GM21367 (cell line): ENCODE results near the gene PDXP.

Experiments used
- ATAC-seq: cut with Tn5 transposase; IDR thresholded peaks from one replicate; pipeline ENCODE4 v1.9.1; 2021; ENCODE audit not compliant: unreplicated experiment

Gene PDXP

DNA sequence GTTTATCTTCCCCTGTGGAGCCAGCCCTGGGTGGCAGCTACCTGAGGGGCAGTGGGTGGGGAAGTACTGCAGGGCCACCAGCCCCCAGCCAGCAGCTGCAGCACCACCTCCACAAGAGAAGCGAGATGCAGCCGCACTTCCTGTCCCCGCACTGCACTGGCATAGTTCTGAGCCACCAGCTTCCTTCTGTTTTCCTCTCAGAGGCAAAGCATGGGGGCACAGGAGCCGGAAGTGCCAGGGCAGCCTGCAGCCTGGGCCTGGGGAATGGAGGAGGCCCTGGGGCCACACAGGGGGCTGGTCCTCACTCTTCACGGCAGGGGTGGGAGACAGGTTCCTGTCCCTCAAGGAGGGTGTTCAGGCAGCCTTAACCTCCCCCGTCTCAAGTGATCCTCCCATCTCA is 31.0 kb upstream of the PDXP start:
- ATAC-seq, result no peak

DNA sequence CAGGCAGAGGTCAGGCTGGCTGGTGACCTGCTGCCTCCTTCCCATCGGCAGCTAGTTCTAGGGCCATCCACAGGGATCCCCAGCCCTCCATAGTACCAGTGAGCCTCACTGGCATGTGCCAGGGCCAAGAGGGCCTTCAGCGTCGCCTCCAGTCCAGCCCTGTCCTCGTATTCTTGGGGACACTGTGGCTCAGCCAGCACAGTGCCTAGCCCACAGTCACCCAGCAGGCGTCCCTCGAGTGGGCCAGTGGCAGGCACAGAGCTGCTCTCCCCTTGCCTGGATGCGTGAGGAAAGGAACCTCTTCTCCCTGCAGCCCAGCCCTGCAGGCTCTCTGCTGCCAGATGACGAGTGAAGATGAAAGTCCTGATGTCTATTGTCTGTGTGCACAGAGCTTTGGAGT is 29.7 kb upstream of the PDXP start:
- no peak for ATAC-seq

DNA sequence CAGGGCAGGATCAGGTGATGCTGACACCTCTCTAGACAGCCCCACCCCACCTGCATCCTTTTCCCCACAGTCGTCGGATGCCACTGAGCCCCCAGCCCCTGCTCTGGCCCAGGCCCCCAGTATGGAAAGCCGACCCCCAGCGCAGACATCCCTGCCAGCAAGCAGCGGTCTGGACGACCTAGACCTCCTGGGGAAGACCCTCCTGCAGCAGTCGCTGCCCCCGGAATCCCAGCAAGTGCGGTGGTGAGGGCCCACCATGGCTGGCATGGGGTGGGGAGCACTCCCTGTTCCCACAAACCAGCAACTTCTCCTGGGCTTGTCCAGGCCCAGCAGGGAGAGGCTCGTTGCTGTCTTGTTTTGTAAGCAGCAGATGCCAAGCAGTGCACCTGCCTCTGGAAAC is 28.6 kb upstream of the PDXP start:
- no peak for ATAC-seq

DNA sequence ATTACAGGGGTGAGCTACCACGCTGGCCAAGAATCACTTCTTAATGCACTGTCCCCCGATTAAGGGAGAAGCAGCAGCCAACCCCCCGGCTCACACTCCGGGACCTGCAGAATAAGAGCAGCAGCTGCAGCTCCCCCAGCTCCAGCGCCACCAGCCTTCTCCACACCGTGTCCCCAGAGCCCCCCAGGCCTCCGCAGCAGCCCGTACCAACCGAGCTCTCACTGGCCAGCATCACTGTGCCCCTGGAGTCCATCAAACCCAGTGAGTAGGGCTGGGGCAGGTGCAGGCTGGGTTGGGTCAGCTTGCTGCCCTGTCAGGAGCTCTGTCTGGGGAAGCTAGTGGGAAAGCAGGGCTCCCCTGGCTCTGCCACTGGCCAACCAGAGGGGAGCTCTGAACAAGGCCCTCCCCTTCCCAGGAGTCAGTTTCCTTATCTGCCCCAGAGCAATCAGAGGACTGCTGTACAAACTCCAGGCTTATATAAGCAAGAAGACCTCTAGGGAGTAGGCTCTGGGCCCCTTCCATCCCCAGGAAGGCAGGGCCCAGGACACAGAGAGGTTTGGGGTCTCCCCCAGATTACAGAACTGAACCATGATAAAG is 27.6 kb upstream of the PDXP start:
- no peak for ATAC-seq

DNA sequence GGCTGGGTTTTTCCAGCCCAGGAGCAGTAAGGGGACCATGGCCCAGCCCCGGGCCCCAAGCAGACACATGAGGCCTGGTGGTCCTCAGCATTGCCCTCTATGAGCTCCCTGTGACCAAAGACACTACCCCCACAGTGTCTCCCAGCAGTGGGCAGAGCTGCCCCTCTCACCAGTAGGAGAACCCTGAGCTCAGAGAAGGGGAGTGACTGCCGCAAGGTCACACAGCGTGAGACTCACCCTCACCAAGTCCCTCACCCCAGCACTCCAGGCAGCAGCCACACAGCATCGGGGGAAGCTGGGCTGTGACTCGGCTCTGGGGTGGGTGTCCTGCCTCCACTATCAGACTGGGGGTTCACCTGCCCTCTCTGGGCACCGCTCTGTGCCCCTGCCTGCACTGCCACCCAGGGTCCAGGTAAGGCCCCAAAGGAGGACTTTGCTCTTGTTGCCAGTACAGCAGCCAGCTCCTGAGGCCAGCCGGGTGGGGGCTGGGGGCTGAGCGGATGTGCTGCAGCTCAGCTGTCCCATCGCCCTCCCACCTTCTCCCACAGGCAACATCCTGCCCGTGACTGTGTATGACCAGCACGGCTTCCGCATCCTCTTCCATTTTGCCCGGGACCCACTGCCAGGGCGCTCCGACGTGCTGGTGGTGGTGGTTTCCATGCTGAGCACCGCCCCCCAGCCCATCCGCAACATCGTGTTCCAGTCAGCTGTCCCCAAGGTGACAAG is 26.9 kb upstream of the PDXP start:
- no peak for ATAC-seq

DNA sequence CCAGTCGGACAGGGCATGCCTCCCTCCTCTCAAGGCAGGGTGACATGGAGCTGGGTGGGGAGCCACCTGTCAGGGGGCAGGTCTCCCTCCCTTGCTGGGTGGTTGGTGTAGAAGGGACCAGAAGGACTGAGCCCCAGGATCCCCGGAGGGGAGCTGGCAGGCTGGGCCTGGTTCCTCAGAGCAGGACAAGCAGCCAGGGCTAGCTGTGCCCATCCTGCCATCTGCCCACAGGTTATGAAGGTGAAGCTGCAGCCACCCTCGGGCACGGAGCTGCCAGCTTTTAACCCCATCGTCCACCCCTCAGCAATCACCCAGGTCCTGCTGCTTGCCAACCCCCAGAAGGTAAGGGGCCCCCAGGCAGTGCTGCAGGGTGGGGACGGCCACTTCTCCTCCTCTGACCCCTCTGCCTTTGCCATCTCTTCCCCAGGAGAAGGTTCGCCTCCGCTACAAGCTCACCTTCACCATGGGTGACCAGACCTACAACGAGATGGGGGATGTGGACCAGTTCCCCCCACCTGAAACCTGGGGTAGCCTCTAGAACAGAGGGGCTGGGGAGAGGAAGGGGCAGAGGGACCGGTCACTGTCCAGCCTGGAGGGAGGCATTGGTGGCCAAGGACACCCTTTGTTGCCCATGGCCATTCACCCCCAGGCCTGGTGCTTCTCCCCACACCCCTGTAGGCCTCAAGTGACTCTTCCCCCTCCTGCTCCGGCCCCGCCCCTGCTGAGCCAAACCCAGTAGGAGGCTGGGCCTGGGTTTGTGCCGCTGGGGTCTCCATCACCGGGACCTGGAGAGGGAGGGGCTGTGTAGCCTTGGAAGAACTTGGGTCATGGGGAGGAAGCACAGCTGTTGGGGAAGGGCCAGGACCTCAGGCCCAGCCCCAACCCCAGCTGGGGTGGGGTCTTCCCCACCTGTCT is 26.1 kb upstream of the PDXP start:
- ATAC-seq, result peak; percentile 12

DNA sequence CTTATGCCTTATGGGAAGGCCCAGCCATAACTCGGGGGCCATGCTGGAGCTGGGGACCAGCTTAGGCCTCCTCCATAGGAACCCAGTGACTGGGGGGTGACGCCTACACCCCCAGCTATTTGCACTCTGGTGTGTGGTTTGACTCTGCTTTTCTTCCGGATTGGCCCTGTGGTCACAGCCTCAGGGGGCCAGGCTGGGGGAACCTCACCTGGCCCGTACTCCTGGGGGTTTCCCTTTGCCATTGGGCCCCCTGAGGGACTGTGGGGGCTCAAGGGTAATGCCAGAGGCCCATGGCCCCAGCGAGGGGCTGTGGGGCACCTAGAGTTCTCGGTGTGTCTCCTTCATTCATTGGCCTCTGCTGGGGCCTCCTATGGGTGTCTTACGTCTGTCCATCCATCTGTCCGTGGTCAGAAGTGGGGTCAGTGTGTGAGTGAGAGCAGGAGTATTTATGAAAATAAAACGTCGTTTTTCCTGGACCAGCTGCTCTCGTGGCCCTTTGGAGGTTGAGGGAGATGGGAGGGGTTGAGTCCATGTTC is 25.4 kb upstream of the PDXP start:
- ATAC-seq, result peak; percentile 37

DNA sequence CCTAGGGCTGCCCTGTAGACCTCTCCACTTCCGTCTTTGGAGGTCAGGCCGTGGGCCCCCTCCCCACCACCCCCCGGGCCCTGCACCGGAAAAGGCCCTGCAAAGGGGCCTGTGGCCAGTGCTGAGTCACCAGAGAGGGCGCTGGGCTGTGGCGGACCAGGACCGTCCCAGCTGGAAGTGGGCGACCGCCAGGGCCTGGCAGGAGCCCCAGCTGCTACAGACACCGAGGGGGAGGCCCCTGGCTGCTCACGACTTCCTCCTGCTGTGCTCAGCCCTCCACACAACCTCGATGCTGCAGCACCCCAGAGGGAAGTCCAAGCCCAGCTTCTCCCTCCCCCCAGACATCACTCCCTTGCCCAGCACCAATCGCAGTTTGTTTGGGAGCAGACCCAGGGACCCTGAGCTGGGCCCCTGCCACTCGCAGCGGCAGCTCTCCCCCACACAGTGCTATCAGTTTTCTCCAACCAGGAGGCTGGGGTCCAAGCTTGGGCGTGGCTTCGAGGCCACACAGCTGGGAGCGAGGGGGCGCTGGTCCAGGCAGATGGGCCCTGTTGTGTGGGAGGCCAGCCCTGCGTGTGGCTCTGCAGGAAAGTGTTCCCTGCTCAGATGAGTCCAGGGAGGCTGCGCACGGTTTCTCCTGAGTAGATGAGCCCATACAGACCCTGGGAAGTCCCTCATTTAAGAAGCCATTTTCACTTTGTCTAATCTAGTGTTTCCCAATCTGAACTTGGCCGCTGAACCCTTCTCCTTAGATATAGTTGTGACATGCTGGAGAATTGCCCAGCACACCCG is 24.7 kb upstream of the PDXP start:
- ATAC-seq, result peak; percentile 39

DNA sequence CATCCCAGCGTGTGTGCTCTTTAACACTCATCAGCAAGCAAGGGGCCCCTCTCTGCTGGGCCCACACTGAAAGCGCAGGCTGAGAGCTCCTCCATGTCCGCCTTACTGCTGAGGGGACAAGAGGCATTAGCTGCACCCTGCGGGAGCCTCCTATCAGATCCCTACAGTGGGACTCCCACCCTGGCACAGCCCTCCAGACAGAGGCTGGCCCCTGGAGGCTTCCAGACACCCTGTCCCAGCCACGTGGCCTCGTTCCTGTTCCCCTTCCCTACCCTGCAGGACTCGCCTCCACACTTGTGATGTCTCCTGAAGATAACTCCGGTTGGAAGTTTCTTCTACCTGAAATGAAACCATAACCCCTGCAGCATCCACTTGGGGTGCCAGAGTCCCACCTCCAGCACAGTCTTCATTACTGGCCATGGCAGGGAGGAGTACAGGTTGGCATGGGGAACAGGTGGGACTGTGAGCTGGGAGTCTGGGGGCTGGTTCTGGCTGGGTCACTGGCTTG is 24.1 kb upstream of the PDXP start:
- ATAC-seq, result no peak

DNA sequence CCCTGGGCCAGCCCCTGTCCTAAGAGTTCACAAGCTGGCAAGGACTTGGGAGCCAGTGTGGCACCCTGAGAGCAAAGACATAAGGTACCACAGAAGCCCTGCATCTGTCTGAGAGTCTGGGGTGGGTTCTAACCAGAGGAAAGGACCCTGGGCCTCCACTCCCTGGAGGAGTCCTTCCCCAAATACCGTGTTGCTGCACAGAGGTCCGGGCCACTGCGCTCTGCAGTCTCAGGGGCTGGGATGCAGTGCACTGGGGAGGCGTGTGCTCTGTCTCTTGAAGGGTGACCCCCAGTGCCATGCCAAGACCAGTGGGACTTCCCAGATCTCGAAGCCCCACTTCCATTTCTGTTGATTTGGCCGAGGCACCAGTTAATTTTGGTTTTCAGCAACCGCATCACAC is 23.4 kb upstream of the PDXP start:
- no peak for ATAC-seq

DNA sequence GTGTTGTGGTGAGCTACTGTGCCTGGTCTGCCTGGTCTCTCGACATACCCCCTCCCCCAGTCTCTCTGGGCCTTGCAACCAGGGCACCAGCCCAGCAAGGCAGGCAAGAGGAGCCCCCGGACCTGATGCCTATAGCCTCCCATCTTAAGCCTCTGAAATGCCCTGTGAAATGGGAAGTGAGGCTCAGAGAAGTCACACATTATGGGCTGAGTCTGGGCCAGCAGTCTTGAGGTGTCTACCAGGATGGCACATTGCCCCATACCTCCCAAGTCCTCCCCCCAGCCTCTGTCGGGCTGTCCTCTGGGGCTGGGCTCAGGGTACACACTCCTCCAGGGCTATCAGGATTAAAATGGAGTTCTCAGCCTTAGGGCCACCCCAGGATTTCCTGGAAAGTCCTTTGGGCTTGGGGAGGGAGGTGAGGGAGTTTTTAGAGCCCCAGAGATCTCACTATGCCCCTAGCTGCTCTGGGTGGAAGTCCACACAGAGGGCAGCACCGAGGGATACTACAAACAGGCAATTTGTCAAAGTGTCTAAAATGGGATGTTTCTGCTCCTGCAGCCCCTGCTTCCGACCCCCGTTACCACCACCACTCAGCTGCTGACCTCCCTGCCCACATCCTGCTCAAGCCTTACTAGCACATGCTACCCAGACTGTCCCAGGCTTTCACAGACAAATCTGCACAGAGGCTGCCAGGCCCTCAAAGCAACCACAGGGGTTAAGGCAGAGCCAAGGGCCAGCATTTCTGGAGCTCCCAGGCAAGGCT is 22.2 kb upstream of the PDXP start:
- no peak for ATAC-seq

DNA sequence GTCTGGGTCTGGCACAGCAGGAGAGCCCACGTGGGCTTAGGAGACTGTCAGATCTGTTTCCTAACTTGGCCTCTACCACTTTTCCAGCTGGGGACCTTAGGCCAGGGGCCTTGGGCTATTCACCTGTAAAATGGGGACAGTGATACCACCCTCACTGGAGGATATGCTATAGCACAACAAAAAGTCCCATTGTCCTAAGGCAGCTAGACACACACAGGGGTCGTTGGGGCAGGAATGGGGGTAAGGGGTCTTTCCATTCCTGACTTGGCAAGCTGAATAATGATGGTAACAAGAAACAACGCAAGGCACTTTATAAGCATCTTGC is 21.6 kb upstream of the PDXP start:
- ATAC-seq, result no peak

DNA sequence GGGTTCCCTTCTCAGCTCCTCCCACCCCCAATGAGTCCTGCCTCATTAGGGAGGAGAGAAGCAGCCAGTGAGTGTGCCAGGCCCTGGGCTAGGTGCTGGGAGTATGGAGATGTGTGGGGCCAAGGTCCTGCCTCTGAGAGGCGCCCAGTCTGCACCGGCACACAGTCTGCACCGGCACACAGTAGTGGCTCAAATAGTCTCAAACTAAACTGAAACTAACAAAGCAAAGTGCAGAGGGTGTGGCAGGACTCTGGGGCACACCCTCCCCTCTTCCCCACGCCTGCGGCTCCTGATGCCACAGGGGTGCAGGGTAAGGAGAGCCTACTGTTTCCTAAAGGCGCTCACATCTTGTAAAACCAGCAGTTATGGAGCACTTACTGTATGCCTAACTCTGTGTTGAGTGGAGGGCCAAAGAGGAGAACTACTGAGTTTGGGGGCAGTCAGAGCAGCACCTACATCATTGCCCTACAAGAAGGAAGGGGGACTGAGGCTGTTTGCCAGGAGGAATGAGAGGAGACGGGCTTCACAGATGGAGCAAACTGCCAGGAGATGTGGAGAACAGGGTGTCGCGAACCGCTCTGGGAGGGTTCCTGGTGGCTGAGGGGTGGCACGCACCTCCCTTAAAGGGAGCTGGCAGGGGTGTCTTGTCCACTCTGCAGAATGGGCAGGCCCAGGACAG is 20.0 kb upstream of the PDXP start:
- ATAC-seq, result no peak

DNA sequence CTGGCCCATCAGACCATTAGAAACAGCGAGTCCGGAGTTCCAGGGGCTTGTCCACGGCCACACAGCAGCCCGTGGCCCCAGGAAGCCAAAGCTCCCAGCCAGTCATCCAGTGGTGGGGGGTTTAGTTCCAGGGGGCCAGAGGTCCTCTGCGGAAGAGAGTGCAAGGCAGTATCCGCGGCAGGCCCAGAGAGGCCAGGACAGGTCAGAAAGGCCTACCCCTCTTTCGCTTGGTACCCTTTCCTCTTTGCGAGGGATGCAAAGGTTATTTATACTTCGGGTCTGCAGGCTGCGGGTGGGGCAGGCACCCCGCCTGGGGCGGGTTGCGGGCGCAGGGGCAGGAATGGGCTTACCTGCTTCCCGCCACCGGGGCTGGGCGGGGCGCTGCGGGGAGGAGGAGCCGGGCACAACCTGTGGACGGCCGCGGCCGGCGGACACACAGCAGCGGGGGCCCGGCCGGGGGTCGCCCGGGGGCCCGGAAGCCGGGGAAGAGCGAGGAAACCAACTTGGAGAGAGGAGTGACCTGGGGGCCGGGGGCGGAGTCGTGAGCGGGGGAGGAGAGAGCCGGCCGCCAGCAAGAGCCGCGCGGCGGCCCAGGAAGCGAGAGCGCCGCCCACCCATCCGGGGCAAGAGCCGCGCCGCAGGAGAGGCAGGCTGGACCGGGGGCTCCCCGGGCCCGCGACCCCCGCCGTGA is 19.3 kb upstream of the PDXP start, which contains the start of gene SH3BP1:
SH3BP1 (plus strand) TSS at position 600 of the 691 bp plus-strand sequence. CDS start 119 bp downstream, outside the sequence.
- ATAC-seq, result no peak

DNA sequence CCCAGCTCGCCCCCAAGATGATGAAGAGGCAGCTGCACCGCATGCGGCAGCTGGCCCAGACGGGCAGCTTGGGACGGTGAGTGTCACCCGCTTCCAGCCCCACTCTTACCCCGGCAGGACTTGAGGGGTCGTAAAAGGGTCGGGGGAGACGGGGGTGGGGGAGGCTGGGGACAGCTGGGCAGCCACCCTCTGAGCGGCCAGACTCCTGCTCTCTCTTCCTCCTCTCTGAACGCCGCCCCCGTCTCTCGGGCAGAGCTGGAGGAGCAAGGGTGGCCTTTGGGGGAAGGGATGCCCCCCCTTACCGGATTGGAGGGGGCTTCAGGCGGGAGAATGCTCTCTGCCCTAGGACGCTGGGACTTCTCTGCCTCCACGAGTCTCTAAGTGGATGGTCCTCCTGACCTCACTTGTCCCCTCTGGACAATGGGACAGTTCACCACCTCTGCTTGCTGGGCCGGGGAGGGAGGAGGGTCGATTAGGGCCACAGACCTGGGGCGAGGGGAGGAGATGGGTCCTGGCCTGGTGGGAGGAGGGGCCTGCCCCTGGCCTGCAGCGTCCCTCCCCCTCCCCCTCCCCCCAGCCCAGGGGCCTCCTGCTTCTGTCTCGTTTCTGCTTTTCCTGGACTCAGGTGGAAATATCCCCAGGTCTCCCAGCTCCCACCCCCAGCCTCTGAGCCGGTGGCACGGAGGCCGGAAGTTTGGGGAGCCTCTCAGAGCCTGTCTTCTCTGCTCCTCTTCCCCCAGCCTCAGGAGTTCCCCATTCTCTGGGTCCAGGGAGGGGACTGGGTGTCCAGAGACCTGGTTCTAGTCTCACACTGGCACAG is 18.5 kb upstream of the PDXP start:
- ATAC-seq, result no peak

DNA sequence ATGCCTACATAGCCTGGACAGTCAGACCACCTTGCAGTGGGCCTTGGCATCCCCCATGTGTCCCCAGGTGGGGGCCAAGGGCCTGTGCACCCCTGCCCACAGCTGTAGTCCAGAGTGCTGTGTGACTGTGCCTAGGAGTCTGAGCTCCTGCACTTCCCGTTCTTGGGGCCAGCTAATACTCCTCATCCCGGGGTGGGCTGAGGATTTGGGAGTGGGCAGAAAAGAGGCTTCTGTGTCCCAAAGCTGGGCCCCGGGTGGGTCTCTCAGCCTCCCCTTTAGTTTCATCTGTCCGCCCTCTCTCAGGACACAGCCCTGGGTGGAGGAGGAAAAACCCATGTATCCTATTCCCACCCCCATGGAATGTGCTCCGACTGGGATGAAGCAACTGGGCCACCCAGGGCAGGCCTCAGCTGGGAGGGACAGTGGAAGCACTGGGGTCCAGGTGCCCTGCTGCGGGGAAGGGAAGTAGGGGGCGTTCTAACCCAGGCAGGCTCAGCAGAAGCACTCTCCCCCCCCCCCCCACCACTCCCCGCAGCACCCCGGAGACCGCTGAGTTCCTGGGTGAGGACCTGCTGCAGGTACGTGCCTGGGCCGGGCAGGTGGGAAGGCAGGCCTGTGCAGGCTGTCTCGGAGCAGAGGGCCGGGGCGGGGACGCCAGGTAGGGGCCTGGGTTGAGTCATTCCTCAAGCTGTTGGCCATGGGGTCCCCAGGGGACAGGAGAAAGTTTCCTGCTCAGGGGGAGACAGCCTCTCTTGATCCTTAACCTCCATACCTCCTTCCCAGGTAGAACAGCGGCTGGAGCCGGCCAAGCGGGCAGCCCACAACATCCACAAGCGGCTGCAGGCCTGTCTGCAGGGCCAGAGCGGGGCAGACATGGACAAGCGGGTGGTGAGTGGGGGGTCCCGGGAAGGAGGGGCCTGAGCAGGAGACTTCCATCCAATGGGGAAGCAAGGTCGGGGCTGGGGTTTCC is 17.6 kb upstream of the PDXP start:
- no peak for ATAC-seq

DNA sequence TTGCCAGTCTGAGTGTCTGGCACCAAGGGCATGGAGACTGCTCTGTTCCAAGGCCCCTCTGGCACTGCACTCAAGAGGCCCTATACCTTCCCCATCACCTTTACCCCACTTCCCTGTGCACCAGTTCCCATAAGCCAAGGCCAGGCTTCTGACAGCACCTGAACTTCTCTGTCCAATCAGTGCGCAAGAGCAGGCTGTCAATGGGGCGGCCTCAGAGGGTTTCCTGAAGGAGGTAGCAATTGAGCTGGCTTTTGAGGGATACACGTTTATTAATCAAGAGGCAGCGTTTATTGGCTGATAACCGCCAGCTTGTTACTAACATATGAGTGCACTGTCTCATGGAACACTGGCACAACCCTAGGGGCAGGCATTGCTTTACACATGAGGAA is 17.0 kb upstream of the PDXP start:
- ATAC-seq, result no peak
